ENCODE results near the gene EEF1AKMT2.

The EEF1AKMT2 gene

DNA sequence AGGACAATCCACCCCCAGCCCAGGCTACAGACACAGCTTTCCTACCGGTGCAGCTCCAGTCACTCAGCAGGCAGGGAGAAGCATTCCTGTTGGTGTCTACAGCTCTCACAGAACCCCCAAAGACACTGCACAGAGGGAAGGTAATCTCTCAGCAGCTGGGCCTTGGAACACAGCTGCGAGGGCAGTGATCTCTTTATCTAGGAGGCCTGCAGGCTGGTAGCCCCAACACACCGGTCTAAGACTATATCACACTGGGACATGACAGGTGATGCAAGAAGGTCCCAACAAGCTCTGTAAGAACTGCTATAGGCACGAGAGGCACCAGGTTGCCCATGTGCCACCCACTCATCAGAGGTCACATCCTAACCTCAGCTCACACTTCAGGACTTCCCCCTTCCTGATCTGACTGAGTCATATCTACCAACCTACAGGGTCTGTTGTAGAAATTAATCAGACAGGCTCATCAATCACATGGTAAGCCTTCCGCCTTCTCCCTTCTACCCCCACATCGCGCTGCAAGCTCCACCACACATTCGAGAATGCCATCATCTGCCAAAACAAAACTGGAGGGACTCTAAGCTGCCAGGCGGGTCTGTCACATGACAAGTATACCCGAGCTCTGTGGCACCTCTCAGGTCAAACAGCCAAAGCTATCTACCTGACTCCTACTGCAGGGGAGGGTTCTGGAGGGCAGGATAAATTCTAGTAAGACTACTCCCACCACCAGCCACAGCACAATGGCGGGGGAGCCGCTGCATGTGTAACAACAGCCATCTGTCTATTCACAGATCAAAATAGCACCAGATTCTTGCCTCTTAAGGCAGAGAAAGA lies 73.6 kb downstream of the EEF1AKMT2 start:
- no peak for DNase-seq

DNA sequence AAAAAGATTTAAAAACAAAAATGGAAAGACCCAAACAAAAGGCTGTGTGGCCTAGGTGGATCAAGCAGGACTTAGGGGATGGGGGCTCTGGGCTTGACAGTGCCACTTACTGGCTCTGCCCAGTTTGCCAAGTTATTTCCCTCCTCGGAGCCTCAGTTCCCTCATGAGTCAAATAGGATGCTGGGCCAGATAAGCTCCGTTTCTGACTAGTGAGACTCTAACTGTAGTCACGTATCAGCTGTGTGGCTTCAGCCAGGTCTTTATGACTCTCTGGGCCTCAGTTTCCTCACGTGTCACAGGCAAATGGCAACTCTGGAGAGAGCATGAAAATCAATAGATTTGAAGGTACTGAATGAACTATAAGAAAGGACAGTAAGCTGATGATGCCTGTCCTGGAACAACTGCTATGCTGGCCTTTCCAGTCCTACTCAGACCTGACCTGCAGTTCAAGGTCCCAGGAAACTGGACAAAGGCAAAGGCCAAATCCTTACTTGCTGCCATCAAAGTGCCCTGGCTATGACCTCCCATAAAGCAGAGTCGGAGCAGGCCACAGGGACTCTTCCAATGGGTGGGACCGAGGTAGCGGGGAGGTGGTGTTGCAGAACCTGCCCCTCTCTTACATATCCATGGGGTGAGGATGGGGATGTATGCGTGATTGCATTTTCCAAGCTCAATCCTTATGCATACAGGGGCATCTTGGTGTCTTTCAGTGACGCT lies 74.5 kb downstream of the EEF1AKMT2 start:
- DNase-seq = no peak

DNA sequence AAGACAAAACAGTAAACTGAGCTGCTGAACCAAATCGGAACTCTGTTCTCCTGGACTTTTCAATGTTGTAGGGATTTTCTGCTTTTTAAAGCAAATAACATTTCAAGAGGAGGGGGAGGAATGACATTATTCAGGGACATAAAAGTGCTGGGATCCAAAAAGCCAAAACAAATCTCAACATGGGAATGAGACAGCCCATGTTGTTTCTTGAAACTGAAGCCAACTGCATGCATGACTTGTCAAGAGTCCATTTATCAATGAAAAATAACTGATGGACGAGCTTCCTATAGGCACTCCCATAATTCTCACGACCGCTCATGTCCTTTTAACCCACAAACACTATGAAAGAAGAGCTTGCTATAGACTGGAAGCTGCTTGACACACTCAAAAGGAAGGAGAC lies 75.3 kb downstream of the EEF1AKMT2 start:
- no peak for DNase-seq

DNA sequence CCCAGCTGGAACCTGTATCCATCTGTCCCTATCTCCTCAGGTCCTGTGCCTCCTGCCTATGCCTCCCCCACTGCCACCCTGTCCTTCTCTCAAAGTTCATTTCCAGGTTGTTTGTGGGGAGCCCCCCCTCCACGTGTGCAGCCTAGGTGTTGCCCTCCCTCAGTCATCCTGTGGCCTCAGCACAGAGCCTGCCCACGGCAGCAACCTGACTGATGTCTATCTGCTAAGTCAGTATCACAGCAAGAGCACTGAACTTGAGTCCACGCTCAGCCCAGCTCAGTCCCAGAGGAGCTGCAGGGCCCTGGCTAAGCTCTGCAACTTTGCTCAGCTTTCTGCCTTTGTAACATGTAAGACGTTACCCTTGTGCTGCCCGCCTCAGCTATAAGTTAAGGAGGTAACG lies 76.2 kb downstream of the EEF1AKMT2 start:
- DNase-seq = no peak

DNA sequence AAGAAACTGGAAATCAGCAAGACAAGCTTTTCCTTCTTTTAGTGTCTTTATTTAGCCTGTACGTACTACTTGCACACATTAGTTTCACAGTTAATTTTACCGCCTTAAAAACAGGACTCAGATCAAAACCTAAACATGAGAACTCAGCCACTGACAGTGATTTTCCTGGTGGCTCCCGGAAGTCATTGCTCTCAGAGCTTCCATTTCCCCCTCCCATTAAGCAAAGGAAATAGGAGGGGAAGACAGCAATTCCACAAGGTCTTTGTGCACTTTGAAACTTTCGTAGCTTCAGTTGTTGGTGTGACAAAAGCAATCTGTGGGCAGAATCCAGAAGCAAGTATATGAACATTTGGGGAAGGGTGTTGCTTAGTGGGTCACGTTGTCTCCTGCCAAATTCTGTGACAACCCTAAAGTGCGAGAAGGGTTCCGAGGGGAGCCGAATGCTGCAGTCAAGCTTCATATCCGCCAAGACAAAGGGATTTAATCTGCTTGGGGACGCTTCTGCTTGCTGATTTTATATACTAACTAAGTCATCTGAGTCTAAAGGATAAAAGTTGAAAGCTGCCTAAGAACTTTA lies 77.9 kb downstream of the EEF1AKMT2 start:
- no peak for DNase-seq

DNA sequence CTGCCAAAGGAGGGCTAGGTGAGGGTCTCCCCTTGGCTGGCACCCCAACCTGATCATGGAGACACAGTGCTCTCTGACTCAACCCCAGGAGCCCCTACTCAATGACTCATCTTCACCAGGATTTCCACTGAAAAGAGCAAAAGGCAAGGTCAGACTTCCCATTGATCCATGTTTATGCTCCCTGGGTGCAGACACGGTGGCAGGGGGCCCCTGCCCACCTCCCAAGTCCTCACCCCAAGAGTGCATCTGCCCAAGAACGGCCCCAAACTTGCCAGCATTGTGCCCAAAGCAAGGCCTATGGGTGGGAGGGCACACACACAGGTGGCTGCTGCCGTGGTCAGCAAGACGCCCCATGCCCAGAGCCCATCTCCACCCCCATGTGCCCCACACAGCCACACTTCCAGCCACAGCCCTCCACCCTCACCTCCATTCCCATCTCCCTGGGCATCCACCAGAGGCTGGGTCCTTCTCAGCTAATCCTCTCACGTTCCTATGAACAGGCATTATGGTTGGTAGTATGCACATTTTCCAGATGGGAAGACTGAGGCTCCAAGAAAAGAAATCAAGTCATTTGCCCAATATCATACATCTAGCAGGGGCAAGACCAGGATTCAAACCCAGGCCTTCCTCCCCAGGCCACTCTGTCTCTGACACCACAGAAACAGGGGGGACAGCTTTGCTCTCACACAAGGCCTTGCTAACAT lies 78.8 kb downstream of the EEF1AKMT2 start:
- no peak for DNase-seq

DNA sequence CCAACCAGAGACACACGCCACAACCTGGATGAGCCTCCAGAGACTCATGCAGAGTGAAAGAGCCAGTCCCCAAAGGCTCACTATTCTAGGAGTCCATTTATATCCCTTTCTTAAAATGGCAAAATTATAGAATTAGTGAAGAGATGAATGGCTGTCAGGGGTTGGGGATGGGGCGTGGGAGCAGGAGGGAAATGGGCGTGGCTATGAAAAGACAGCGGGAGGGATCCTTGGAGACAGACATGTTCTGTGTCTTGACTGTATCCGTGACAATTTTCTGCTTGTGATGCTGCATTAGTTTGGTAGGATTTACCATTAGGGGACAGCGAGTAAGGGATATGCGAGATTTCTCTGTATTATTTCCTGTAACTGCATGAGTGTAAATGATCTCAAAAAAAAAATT lies 80.5 kb downstream of the EEF1AKMT2 start:
- no peak for DNase-seq

DNA sequence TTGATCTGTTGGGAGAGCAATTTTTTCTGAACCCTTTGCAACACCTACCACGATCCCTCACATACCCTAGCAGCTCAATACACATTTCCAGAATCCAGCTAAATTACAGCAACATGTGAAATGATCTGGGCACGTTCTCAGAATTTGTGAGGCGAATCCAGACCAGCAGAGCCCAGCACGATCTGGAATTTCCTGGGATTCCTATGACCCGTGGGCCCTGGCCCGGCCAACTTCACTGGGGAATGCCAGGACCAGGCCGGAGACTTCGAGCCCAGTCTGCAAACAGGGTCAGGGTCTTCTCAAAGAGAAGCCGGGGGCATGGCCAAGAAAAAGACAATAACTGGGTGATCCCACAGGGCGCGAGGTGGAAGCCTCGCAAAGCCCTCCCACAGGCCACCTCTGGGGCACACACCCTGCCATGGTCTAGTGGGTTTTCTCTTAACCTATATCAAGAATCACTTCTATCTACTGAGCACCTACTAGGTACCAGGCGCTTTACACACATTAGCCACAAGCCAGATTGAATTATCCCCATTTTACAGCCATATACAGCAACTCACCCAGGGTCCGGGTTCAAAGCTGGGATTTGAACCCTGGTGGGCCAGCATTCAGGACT lies 81.3 kb downstream of the EEF1AKMT2 start:
- DNase-seq = no peak

DNA sequence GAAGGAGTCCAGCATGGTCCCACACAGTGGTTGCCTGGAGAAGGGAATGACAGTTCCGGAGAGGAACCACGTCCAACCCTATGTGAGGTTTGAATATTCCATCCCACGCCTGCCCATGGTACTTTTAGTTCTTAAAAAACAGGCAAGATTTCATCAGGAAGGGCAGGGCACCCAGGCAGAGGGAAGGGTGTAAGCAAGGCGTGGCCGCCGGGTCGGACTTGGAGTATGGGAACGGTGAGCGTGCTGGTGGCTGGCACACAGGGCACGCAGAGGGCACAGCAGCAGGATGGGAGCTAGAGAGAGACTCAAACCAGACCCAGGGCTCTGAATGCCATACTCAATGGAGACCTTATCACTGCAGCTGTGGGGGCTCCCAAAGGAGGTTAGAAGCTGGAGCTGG lies 81.8 kb downstream of the EEF1AKMT2 start:
- DNase-seq = no peak

DNA sequence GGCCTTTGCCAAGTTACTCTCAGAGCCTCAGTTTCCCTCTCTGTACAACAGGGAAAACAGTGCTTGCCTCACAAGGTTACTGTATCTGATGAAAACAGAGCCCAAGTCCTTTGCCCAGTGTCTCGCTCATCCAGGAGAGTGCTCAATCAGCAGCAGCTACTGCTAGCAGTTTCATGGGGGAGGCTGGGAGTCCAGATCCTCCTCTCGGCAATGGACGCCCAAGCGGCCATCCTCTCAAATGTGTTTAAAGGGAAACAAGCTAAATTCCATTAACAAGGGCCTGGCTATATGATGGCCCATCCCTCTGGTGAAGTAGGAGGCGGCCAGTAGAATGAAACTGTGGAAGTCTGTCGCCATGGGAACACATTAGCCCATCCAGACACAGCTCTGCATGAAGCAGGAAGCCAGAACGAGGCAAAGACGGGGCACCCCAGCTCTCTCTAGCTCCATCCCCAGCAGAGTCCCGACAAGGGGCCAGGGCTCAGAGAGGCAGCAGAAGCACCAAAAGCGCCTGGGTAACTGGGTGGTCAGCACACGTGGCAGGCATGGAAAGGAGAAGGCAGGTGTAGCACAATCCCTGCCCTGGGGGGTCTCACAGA lies 82.7 kb downstream of the EEF1AKMT2 start:
- DNase-seq = peak; percentile 45

DNA sequence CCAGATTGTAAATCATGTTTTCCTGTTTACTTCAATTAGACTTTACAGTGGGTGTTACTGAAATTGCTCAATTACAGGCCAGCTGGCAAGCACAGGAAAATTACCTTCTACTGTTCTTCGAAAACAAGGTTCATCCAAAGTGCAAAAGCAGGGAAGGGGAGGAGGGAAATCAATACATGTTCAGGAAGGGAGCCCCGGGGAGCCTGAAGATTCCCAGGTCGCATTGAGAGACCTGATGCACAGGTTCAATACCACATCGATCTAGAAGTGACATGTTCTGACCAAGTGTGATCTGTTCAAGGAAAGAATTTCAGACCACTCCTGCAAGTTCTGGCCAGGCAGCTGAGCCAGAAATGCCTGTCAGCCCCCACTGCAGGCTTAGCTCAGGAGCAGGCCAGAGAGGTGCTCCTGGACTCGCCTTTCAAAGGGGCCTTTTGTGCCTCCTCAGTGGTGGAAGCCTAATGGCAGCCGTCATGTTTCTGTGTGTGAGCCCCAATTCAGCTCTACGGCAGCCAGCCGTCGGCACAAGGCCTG lies 83.4 kb downstream of the EEF1AKMT2 start:
- peak; percentile 71 for DNase-seq
